H1 (cell line): Measurements from ENCODE around the gene MYO5B. TPM values are rescaled to one million over a fixed set of nuclear protein-coding genes. Genes with fewer than 3 reads are reported as not detected.

Source experiments
- CTCF ChIA-PET: fragments of 300-600 bp; sonication (Branson Sonifier 250); formaldehyde crosslinking; loops from one replicate; lab custom pipeline; 2021; ENCODE audit not compliant: partially characterized antibody; lab: Charles Lee
- POLR2A ChIA-PET: fragments of 300-600 bp; sonication (Branson Sonifier 250); formaldehyde crosslinking; loops from one replicate; lab custom pipeline; 2021; ENCODE audit warnings: inconsistent platforms; ENCODE audit not compliant: partially characterized antibody; lab: Charles Lee
- DNase-seq, 2 experiments: peaks; one replicate each; pipeline versions ENCODE4 v3.0.0 to v3.0.0-alpha.2; 2010 to 2022; ENCODE audit warnings: low spot score in 2 of 2, low read depth in 1 of 2, mixed read lengths in 1 of 2
- FAIRE-seq: peaks from 2 replicates; lab custom pipeline; 2011; peaks lifted over from hg19 to GRCh38; lab: Jason Lieb, UNC
- H2AFZ ChIP-seq: 2 replicates; pipeline ENCODE4 v1.8.1; 2012; ENCODE audit warnings: low read length, inconsistent platforms
- H2AK5ac ChIP-seq: 2 replicates; pipeline ENCODE4 v1.6.1; 2013; ENCODE audit warnings: low read depth, low read length
- H2BK120ac ChIP-seq: replicated peaks from 2 replicates; pipeline ENCODE3; 2013; ENCODE audit warnings: low read depth, low read length, inconsistent platforms
- H2BK12ac ChIP-seq: 2 replicates; pipeline ENCODE4 v1.6.1; 2013; ENCODE audit warnings: low read depth, low read length
- H2BK15ac ChIP-seq: 2 replicates; pipeline ENCODE4 v1.6.1; 2013; ENCODE audit warnings: low read length
- H2BK20ac ChIP-seq: 2 replicates; pipeline ENCODE4 v1.6.1; 2013; ENCODE audit warnings: low read length
- H2BK5ac ChIP-seq: 2 replicates; pipeline ENCODE4 v1.6.1; 2013; ENCODE audit warnings: low read depth, low read length
- H3K14ac ChIP-seq: 2 replicates; pipeline ENCODE4 v1.6.1; 2013; ENCODE audit warnings: inconsistent platforms; ENCODE audit not compliant: insufficient read length
- H3K18ac ChIP-seq: 2 replicates; pipeline ENCODE4 v1.6.1; 2013; ENCODE audit warnings: low read length; ENCODE audit errors: extremely low read depth
- H3K23ac ChIP-seq: 2 replicates; pipeline ENCODE4 v1.6.1; 2013; ENCODE audit warnings: inconsistent platforms; ENCODE audit not compliant: insufficient read length
- H3K23me2 ChIP-seq: 2 replicates; pipeline ENCODE4 v1.6.1; 2013; ENCODE audit warnings: low read depth, low read length
- H3K27ac ChIP-seq: 2 replicates; pipeline ENCODE4 v1.6.1; 2011; ENCODE audit warnings: low read depth, low read length, inconsistent platforms
- H3K27me3 ChIP-seq, 4 experiments: replicated peaks in 1 of 4; 1 replicate in 1 of 4; 2 replicates in 3 of 4; pipeline versions ENCODE4 v1.6.1 to v1.8.1; 2011 to 2013; ENCODE audit warnings: low read length in 3 of 4, mild to moderate bottlenecking in 3 of 4, inconsistent platforms in 2 of 4, mixed read lengths in 2 of 4, moderate library complexity in 1 of 4; ENCODE audit not compliant: control insufficient read depth in 3 of 4, insufficient read depth in 3 of 4; ENCODE audit errors: extremely low read depth in 1 of 4
- H3K36me3 ChIP-seq, 4 experiments: 2 replicates each; pipeline versions ENCODE4 v1.6.1 to v1.8.1; 2011 to 2013; ENCODE audit warnings: mild to moderate bottlenecking in 4 of 4, low read length in 3 of 4, moderate library complexity in 2 of 4, control low read depth in 1 of 4, inconsistent platforms in 1 of 4; ENCODE audit not compliant: insufficient read depth in 4 of 4, control insufficient read depth in 2 of 4
- H3K4ac ChIP-seq: replicated peaks from 2 replicates; pipeline ENCODE3; 2013; ENCODE audit warnings: low read length, low read depth, mixed read lengths, inconsistent platforms; ENCODE audit not compliant: insufficient read length
- H3K4me1 ChIP-seq, 4 experiments: replicated peaks in 1 of 4; 1 replicate in 1 of 4; 2 replicates in 3 of 4; pipeline versions ENCODE4 v1.6.1 to v1.8.1; 2011 to 2013; ENCODE audit warnings: low read length in 3 of 4, inconsistent platforms in 2 of 4, mixed read lengths in 1 of 4; ENCODE audit not compliant: insufficient read depth in 4 of 4, control insufficient read depth in 3 of 4
- H3K4me2 ChIP-seq, 2 experiments: 2 replicates each; pipeline versions ENCODE4 v1.6.1 to v1.8.1; 2011 to 2013; ENCODE audit warnings: low read depth in 2 of 2, low read length in 2 of 2, control low read depth in 1 of 2, inconsistent platforms in 1 of 2, mild to moderate bottlenecking in 1 of 2; ENCODE audit not compliant: insufficient read depth in 1 of 2
- H3K4me3 ChIP-seq, 4 experiments: fragments of 200-600, 300-600 bp in 1 of 4; sonication (generic), shearing (Covaris generic), sonication (Bioruptor Twin) in 1 of 4; 2 replicates each; pipeline versions ENCODE4 v1.5.1 to v1.8.1; 2011 to 2016; ENCODE audit warnings: low read length in 4 of 4, low read depth in 3 of 4, control low read depth in 2 of 4, inconsistent platforms in 2 of 4, mild to moderate bottlenecking in 2 of 4, mixed read lengths in 1 of 4, moderate library complexity in 1 of 4; ENCODE audit not compliant: insufficient read depth in 2 of 4; ENCODE audit errors: extremely low read depth in 1 of 4
- H3K56ac ChIP-seq: replicated peaks from 2 replicates; pipeline ENCODE3; 2013; ENCODE audit warnings: low read depth, mild to moderate bottlenecking, mixed read lengths, low read length, inconsistent platforms; ENCODE audit not compliant: insufficient read length
- H3K79me1 ChIP-seq: 2 replicates; pipeline ENCODE4 v1.6.1; 2013; ENCODE audit warnings: low read depth, low read length, control low read depth
- H3K79me2 ChIP-seq, 2 experiments: 2 replicates each; pipeline versions ENCODE4 v1.6.1 to v1.8.1; 2012 to 2013; ENCODE audit warnings: low read length in 2 of 2, mild to moderate bottlenecking in 2 of 2, inconsistent platforms in 1 of 2; ENCODE audit not compliant: insufficient read depth in 2 of 2, control insufficient read depth in 1 of 2
- H3K9ac ChIP-seq, 4 experiments: replicated peaks in 1 of 4; 1 replicate in 1 of 4; 2 replicates in 3 of 4; pipeline versions ENCODE4 v1.6.1 to v1.8.1; 2011 to 2013; ENCODE audit warnings: low read depth in 3 of 4, low read length in 3 of 4, control low read depth in 2 of 4, mild to moderate bottlenecking in 2 of 4, moderate library complexity in 2 of 4, inconsistent platforms in 1 of 4; ENCODE audit errors: extremely low read depth in 1 of 4
- H3K9me3 ChIP-seq, 2 experiments: 2 replicates each; pipeline versions ENCODE4 v1.6.1 to v1.8.1; 2012 to 2013; ENCODE audit warnings: mild to moderate bottlenecking in 2 of 2, moderate library complexity in 2 of 2, control low read depth in 1 of 2, inconsistent platforms in 1 of 2, low read depth in 1 of 2, low read length in 1 of 2, mixed read lengths in 1 of 2; ENCODE audit not compliant: insufficient read depth in 2 of 2
- H4K20me1 ChIP-seq, 2 experiments: replicated peaks in 1 of 2; 2 replicates each; pipeline versions ENCODE3 to v1.8.1; 2011 to 2013; ENCODE audit warnings: inconsistent platforms in 2 of 2, low read length in 2 of 2, mild to moderate bottlenecking in 1 of 2; ENCODE audit not compliant: insufficient read depth in 2 of 2, control insufficient read depth in 1 of 2
- H4K5ac ChIP-seq: 2 replicates; pipeline ENCODE4 v1.6.1; 2013; ENCODE audit warnings: low read length, low read depth, mixed read lengths, inconsistent platforms; ENCODE audit not compliant: insufficient read length
- H4K8ac ChIP-seq: 2 replicates; pipeline ENCODE4 v1.8.0; 2013; ENCODE audit warnings: mild to moderate bottlenecking, moderate library complexity, low read length, inconsistent platforms; ENCODE audit not compliant: insufficient read depth; ENCODE audit errors: extremely low read depth
- H4K91ac ChIP-seq: replicated peaks from 2 replicates; pipeline ENCODE3; 2013; ENCODE audit warnings: low read length, mixed read lengths, inconsistent platforms; ENCODE audit not compliant: insufficient read length
- BACH1 ChIP-seq: IDR thresholded peaks from 2 replicates; pipeline ENCODE4 v1.6.1; 2012; ENCODE audit warnings: low read length, improper control_type of control experiment
- BCL11A ChIP-seq, 2 experiments: IDR thresholded peaks; one replicate each; pipeline ENCODE4 v1.6.1; 2011; ENCODE audit warnings: low read depth in 2 of 2, low read length in 2 of 2, mild to moderate bottlenecking in 2 of 2
- EGR1 ChIP-seq: IDR thresholded peaks from 2 replicates; pipeline ENCODE4 v1.6.1; 2011; ENCODE audit warnings: low read depth, low read length, borderline replicate concordance
- GTF2F1 ChIP-seq: IDR thresholded peaks from 2 replicates; pipeline ENCODE4 v1.6.1; 2012; ENCODE audit warnings: low read depth, low read length, improper control_type of control experiment, borderline replicate concordance
- HDAC6 ChIP-seq: IDR thresholded peaks from one replicate; pipeline ENCODE4 v1.7.1; 2012; ENCODE audit warnings: low read depth, mild to moderate bottlenecking, inconsistent platforms, low read length, moderate library complexity
- SRF ChIP-seq: IDR thresholded peaks from 2 replicates; pipeline ENCODE4 v1.6.1; 2011; ENCODE audit warnings: mild to moderate bottlenecking, low read depth, low read length, moderate library complexity
- TEAD4 ChIP-seq: IDR thresholded peaks from 2 replicates; pipeline ENCODE4 v1.6.1; 2012; ENCODE audit warnings: low read depth, low read length, inconsistent platforms, mixed read lengths
- ZNF274 ChIP-seq: IDR thresholded peaks from 2 replicates; pipeline ENCODE4 v1.7.0; 2012; ENCODE audit warnings: low read length, borderline replicate concordance; ENCODE audit errors: extremely low read depth
- WGBS, 2 experiments: shearing (Covaris generic) in 1 of 2; methylation state at CpG; one replicate each; pipeline versions ENCODE4 v1.1.6 to v1.1.7; 2013 to 2015; ENCODE audit warnings: low lambda C conversion rate in 2 of 2, mixed read lengths in 2 of 2, inconsistent platforms in 1 of 2, low coverage in 1 of 2, missing lambda C conversion rate in 1 of 2; ENCODE audit not compliant: insufficient replicate concordance in 2 of 2, insufficient coverage in 1 of 2, insufficient read length in 1 of 2; ENCODE audit errors: extremely low coverage in 1 of 2, missing lambda C conversion rate in 1 of 2; 5-methylcytosine and 5-hydroxymethylcytosine counted together
- polyA plus RNA-seq, 7 experiments: library from polyadenylated mRNA; depleted of rRNA in 3 of 7; stranded (reverse) in 5 of 7; unstranded in 2 of 7; fragments of >200 nt in 5 of 7; fragments of 200-250 nt in 2 of 7; gene quantifications; 1 replicate in 5 of 7; 2 replicates in 1 of 7; 4 replicates in 1 of 7; pipeline versions ENCODE4 v1.2.1 to v1.2.3, GENCODE V29; 2011 to 2013; ENCODE audit warnings: missing spikeins in 2 of 7, mixed read lengths in 2 of 7
- total RNA-seq: library from RNA; stranded (reverse); fragmentation: NEBNext Ultra II Directional; extraction: Animal tissue kit (Norgen Biotek cat#: 25700); gene quantifications from 2 replicates; pipeline ENCODE4 v1.2.1, GENCODE V29; 2021
- TF ChIP-seq, protein P1 (sequence below): IDR thresholded peaks from 2 replicates; pipeline ENCODE4 v1.6.1; 2012; ENCODE audit warnings: low read length, inconsistent platforms

The MYO5B gene
- total and polyA plus RNA-seq, 2 of the 8 experiments (the other 6 are each of a cell fraction or from before 2014, with no cell fraction given): 6.4 to 7.7 TPM

- Histone ChIP-seq H4K20me1 (no peaks in the 10 kb centered on the region), H3K36me3 (no peaks in the 10 kb centered on the region), H3K4me1 (no peaks in the 10 kb centered on the region), H4K5ac (no peak overlapping the region), H3K79me2 (no peaks in the 10 kb centered on the region), H3K27ac (no peak overlapping the region), H4K8ac (no peak overlapping the region), H3K4ac (no peak overlapping the region), H2BK5ac (no peak overlapping the region), H2BK120ac (no peak overlapping the region), H2BK15ac (no peak overlapping the region), H3K4me2 (no peak overlapping the region), H3K56ac (no peak overlapping the region), H2AK5ac (no peak overlapping the region), H3K14ac (no peak overlapping the region), H3K4me3 (no peak overlapping the region), H3K27me3 (no peaks in the 10 kb centered on the region), H4K91ac (no peak overlapping the region), H3K9me3 (no peaks in the 10 kb centered on the region; a peak in 1 of 4 replicates), H3K18ac (no peak overlapping the region), H3K79me1 (no peaks in the 10 kb centered on the region; the same call in 1 of the 2 replicates), H2BK12ac (no peak overlapping the region), H3K9ac (no peak overlapping the region; a peak in 1 of 7 replicates), H2AFZ (no peak overlapping the region), H3K23ac (no peak overlapping the region), H2BK20ac (no peak overlapping the region), H3K23me2 (peaks cover 3% of the 10 kb centered on the region; the same call in 1 of the 2 replicates)
- WGBS, 2 experiments: 85% methylated on average over 4 of the region's 4 CpGs; no CpG with 5 or more reads in 1 of the 2 experiments
- DNase-seq: no peak
- FAIRE-seq: no peak
- CTCF ChIA-PET: interaction anchor here (0.6 to 3.0 kb wide), 3 partner anchors 9 to 430 kb away, joined by 3 to 11 read pairs (median 5); no protein-coding TSS in a partner anchor
- POLR2A ChIA-PET: no interaction called here
- no peak for TF ChIP-seq BACH1
- no peak for TF ChIP-seq EGR1
- TF ChIP-seq BCL11A (IDR thresholded peaks at IDR 0.05; ENCODE audit: low read depth in 2 of 2, low read length in 2 of 2): no peak
- no peak for TF ChIP-seq TEAD4
- TF ChIP-seq, protein P1, sequence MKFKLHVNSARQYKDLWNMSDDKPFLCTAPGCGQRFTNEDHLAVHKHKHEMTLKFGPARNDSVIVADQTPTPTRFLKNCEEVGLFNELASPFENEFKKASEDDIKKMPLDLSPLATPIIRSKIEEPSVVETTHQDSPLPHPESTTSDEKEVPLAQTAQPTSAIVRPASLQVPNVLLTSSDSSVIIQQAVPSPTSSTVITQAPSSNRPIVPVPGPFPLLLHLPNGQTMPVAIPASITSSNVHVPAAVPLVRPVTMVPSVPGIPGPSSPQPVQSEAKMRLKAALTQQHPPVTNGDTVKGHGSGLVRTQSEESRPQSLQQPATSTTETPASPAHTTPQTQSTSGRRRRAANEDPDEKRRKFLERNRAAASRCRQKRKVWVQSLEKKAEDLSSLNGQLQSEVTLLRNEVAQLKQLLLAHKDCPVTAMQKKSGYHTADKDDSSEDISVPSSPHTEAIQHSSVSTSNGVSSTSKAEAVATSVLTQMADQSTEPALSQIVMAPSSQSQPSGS: no peak
- TF ChIP-seq SRF: no peak
- no peak for TF ChIP-seq ZNF274
- no peak for TF ChIP-seq GTF2F1
- TF ChIP-seq HDAC6: no peak
These were observed 180.3 kb downstream of the MYO5B start for GRCh38 chr18:50014606-50015005.
